GM18870 (cell line): Measurements from ENCODE around the gene SLC22A14.
"Not testable (repeated sequence)": the region's sequence is repeated elsewhere in the genome, so short reads cannot be mapped to it uniquely, and the experiment has no call there.

Experiments
- ATAC-seq: cut with Tn5 transposase; IDR thresholded peaks from one replicate; pipeline ENCODE4 v1.9.1; 2021; ENCODE audit warnings: moderate library complexity; ENCODE audit not compliant: unreplicated experiment

Gene SLC22A14, protein sequence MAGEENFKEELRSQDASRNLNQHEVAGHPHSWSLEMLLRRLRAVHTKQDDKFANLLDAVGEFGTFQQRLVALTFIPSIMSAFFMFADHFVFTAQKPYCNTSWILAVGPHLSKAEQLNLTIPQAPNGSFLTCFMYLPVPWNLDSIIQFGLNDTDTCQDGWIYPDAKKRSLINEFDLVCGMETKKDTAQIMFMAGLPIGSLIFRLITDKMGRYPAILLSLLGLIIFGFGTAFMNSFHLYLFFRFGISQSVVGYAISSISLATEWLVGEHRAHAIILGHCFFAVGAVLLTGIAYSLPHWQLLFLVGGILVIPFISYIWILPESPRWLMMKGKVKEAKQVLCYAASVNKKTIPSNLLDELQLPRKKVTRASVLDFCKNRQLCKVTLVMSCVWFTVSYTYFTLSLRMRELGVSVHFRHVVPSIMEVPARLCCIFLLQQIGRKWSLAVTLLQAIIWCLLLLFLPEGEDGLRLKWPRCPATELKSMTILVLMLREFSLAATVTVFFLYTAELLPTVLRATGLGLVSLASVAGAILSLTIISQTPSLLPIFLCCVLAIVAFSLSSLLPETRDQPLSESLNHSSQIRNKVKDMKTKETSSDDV

DNA sequence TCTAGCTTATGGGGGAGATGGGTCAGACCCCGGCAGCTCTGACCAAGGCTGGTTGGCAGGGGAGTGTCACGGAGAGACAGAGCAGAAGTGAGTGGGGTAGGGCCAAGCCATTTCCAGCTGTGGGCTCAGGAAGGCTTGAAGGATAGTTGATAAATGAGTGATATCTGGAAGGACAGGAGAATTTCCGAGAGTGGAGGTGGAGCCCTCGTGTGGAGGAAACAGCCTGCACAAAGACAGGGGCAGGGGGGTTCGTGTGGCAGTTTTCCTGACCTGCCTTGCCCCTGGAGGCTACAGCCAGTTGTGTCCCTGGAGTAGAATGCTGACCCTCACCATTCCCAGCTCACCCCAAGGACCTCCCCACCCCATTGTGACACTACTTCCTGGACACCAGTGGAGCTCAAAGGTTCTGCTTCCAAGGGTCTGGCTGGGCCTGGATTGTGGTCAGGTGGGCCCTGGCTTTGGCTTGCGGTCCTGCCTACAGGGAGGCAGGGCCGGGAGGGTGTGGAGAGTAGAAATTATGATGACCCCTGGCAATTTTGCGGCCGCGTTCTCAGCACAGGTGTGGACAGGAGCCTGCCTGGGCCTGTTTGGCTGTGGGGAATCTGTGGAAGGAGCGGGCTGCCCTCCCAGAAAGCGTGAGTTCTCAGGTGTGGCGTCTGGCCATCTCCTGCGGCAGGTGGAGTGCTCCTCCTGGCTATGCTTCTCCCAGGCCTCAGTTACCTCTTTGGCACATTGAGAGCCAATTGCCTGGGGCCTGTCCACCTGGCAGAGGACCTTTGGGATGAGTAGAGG, at the start of gene SLC22A14:
Gene SLC22A14 (plus strand): TSS at position 400 of the 792 bp plus-strand sequence. CDS start 23,733 bp downstream, outside the sequence.
- ATAC-seq: no peak

DNA sequence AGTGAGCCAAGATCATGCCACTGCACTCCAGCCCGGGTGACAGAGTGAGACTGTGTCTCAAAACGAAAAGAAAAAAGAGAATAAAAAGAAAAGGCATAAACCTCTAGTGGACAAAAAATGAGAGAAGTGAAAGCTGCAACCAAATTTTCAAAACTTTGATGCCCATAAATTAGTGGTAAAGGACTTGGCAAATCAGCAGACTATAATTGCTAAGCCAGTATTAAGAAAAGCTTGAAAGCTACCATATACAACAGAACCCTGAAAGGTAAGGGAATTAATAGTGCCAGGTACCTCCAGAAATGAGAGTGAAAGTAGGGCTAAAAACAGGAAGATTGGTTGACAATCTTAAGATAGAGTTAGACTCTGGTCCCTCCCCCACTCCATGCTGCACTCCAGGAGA, 49.4 kb upstream of the SLC22A14 start:
- no peak for ATAC-seq

DNA sequence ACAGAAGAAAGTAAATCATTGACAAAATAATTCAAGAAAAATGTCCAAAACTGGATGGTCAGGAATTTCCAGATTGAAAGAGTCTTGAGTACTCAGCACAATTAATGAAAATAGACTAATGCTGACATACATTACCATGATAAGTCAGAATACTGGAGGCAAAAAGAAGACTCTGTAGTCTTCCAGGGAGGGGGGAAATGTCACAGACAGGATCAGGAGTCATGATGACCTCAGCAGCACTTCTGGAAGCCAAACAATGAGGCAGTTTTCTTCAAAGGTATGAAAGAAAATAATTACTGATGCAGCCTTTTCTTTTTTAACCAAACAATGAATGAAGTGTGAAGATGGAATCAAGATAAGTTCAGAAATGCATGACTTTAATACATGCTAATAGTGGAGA, 46.6 kb upstream of the SLC22A14 start:
- ATAC-seq: no peak

DNA sequence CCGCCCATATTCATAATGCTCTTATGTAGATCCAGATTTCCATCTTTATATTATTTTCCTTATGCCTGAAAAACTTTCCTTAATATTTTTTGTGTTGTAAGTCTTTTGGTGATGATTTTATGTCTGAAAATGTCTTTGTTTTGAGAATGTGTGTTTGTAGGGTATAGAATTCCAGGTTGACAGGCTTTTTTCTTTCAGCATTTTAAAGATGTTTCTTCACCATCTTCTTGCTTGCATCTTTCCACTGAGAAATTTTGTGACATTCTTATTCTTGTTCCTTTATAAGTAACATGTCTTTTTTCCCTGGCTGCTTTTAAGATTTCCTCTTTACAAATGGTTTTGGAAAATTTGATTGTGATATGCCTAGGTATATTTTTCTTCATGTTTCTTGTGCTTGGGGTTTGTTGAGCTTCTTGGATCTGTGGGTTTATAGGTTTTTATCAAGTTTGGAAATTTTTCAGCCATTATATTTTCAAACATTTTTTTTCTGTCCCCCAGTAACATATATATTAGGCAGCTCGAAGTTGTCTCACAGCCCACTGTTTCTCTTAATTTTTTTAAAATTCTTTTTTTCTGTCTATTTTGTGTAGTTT, 43.6 kb upstream of the SLC22A14 start:
- ATAC-seq: no peak

DNA sequence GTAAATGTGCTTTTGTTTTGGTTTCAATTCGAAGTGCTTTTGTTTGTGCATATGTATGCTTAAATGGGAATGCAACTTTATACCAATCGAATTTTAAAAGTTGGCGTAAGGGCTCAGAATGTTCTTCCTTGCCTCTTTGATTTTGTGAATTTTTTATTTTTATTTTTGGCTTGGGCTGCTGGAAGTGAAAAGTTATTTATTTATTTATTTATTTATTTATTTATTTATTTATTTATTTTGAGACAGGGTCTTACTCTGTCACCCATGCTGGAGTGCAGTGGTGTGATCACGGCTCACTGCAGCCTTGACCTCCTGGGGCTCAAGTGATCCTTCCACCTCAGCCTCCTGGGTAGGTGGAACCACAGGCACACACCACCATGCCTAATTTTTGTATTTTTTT, 39.3 kb upstream of the SLC22A14 start:
- ATAC-seq: not testable (repeated sequence)

DNA sequence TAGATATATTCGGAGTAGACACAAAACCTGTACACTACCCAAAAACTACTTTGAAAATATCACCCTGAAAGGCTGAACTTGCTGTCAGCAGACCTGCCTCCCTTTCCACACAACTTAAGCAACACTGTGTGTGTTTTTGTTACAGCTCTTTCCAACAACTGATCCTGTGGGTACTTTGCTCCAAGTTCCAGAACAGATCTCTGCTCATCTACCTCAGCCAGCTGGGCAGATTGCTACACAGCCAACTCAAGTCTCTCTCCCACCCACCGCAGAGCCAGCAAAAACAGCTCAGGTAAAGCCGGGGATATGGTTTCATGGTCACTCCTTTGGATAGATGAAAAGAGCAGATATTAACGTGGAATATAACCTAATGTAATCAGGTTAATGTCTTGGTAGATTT, 36.2 kb upstream of the SLC22A14 start:
- ATAC-seq: no peak

DNA sequence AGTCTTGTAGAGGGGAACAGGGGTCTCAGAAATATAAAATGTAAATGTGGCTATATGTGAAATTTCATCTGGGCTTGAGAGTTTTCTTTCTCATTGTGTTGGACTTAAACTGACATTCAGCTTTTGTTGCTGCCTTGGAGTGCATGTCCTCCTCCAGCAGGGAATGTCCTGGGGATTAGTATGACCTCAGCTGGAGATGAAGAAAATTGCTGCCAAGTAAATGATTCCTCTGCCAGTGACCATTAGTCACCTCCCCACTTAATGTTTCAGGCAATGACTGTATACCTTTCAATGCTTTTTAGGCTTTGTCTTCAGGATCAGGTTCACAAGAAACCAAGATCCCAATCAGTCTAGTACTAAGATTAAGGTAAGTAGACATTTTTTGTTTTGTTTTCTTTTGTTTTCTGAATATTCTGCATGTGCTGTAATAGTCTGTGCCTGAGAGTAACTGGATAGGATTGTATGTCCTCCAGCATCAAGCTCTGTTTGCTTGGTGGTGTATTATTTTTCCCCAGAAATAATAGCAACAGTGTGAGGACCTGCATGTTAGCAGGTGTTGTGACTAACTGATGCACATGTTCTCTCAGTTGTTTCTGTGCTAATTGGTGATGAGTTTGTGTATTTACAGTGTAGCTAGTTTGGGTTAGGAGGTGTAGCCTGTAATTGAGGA, 34.6 kb upstream of the SLC22A14 start:
- ATAC-seq: no peak

DNA sequence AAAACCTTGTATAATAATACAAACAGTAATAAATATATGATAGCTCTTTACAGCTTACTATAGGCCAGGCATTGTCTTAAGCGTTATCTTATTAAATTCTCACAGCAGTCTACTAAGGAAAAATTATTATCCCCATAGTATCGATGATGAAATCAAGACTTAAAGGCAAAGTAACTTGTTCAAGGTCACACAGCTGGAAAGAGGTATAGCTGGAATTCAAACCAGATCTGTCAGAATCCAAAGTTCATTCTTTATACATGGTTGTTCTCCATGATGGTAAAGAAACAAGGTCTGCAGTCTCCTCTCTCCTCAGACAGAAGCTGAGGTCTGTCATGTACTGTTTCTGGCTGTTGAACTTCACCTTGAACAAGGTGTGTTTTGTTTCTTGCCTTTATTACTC, 31.9 kb upstream of the SLC22A14 start:
- ATAC-seq: no peak

DNA sequence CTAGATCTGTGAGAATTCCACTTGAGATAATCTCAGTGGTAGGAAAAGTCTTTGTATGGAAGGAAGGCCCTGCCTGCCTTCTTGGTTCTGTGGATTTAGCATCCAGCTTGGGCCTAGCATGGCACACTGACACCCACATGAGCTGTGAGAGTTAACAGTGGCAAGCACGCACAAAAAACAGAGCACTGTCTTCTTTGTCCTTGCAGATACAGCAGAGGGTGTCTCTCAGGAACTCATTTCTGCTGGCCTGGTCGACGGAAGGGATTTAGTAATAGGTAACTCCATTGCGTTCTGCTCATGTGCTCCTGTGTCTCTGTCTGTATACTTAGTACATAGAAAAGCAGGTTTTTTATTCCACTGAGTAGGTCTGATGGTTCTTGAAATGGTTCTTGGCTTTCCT, 30.9 kb upstream of the SLC22A14 start:
- ATAC-seq: no peak

DNA sequence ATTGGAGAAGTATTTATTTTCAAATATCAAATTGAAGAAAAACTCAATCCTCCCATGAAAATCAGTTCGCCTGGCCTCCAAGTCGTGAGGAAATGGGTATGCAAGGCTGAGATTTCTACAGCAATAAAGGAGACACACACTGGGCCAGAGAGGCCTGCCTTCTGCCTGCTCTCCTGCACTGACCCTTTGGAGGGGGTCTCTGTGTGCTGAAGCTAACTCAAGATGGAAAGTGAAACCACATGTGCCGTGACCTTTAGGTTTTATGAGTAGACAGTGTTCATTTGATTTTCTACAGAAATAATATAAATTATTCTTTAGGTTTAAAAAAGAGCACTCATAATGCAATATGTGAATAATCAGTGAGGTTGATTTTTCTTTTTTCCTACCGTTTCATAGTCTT, 28.4 kb upstream of the SLC22A14 start:
- no peak for ATAC-seq

DNA sequence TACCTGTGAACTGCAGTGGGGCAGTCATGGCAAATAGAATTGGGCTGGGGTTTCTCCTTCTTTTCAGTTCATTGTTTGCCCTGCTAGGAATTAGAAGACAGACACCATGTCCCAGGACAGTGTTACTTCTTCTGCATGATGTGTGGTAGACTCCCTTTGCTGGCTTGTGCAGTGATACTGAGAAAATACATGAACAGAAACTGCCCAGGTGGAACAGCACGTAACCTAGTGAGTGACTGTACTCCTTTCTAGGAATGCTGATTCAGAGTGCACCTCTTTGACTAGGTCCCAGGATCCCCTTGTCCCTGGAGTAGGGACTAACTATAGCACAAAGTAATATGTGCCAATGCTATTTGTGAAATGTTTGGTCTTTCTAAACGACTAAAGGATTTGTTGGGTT, 27.2 kb upstream of the SLC22A14 start:
- no peak for ATAC-seq

DNA sequence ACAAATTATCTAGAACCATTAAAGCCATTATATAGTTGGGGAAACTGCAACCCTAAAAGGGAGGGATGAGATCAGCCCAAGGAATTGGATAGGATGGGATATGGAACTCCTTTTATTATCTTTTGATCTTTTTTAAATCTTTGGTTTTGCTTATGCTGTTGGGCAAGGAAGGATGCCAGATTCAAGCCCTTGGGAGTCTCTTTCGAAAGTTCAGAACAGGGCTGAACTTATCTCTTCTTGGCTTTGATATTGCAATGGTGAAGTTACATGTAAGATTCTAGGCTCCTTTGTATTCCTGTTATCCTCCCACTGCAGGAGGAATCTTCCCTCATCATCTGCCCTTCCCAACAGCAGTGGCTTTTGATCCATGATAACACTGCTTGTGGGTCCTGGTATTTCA, 26.5 kb upstream of the SLC22A14 start:
- no peak for ATAC-seq

DNA sequence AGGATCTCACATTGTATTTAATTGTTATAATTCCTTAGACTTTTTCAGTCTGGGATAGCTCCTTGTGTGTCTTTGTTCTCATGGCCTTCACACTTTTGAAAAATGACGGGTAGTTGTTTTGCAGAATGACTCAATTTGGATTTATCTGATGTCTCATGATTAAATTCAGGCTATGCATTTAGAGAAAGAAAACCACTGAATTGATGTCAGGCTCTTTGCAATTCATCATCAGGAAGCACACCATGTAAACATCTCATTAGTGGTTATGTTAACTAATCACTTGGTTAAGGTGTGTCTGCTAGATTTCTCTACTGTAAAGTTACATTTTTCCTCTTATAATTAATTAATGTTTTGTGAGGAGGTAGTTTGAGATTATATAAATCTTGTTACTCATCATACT, 24.5 kb upstream of the SLC22A14 start:
- no peak for ATAC-seq

DNA sequence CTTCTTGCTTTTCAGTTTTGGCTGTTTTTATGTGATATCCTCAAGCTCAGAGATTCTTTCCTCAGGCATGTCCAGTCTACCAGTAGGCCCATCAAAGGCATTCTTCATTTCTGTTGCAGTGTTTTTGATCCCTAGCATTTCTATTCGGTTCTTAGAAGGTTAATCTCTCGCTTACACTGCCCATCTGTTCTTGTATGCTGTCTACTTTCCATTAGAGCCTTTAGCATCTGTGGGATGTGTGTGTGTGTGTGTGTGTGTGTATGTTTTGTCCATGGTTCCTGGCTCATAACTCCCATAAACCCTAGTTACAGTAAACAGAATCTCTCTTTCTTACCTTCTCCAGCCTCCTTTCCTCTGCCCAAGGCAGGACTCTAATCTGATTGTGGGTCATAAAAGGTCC, 21.6 kb upstream of the SLC22A14 start:
- ATAC-seq: no peak

DNA sequence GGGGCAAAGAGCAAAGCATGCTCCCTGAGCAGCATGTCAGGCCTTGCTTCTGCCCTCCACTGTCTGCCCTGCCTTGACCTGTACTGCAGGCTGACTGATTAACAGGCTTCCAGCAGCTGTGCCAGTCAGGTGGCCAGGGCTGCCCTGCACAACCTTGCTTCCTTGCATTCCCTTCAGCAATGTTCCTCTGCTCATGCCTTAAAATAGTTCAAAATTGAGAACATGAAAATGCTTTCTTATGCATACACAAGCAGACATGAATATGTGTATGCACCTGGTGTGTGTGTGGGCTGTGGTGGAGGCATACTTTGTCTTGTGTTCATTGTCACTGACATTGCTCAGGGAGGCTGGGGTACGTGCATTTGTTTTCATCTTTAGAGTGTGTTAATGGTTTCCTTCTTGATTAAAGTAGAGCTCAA, 17.7 kb upstream of the SLC22A14 start:
- ATAC-seq: no peak

DNA sequence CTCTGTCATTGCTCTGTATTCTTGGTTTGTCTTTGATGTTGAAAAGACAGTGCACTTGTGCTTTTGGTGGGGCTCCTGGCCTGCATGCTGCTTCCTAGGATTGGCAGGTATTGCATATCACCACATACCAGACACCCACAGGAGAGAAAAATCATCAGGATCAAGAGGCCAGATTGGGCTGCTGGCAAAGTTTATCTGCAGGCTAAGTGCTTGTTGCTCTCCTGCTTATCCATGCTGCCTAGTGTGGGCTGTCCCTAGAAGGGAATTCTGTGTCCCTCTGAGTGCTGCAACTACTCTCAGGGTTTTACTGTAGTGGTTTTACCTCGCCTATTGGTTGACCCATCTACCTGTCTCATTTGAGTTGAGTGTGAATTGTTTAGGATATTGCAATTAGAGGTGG, 17.3 kb upstream of the SLC22A14 start:
- no peak for ATAC-seq

DNA sequence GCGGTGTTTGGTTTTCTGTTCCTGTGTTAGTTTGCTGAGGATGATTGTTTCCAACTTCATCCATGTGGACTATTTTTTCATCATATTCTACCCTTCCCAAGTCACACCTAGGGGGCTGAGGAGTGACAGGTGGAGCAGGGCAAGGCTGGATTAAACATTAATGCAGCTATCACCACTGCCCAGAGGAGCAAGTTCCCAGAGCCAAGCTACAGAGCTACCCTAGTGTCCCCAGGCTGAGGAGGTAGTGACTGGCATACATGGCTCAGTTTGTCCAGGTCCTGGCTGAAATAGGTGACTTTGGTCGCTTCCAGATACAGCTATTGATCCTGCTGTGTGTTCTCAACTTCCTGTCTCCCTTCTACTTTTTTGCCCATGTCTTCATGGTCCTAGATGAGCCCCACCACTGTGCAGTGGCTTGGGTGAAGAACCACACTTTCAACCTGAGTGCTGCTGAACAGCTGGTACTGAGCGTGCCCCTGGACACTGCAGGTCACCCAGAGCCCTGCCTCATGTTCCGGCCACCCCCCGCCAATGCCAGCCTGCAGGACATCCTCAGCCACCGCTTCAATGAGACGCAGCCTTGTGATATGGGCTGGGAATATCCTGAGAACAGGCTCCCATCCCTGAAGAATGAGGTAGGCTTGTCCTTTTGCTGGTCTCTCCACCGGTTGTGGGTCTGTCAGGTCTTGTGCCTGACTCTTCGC, 16.3 kb upstream of the SLC22A14 start, which contains the start of gene SLC22A13:
Gene SLC22A13 (plus strand): TSS at position 209 of the 704 bp plus-strand sequence. CDS start 49 bp downstream, at position 258.
- no peak for ATAC-seq

DNA sequence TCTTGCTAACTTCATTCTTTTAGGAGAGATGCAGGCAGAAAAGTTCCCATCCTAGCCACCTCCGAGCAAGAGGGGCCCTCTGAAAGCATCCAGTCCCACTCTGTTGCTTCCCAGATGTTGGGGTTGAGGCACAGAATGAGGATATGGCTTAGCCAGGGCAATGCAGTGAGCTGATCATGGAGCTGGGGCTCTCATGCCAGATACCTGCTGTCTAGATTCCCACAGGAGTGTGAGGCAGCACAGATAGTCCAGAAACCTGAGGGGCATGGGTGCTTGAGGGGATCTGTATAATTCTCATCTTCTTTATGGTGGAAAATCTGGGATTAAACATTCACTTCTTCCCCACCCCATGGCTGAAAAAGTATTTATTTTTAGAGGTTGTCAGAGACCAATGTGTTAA, 15.3 kb upstream of the SLC22A14 start:
- ATAC-seq: no peak

DNA sequence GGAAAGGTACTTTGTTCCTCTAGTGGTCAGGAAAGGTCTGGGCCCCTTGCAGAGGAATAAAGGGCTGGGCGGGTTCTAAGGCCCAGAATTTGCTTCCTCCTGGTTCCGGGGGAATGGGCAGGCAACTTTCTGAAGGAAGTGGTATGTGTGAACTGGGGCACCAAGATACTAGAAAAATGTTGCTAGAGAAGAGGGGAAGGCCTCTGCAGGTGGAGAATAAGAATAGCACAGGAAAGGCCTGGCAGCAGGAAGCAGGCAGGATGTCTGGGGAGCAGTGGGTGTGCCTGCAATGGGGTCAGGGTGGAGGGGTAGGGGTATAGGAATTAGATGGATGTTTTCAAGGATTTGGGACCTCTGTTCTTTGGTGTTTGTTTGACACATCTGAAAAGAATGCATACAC, 14.4 kb upstream of the SLC22A14 start:
- no peak for ATAC-seq

DNA sequence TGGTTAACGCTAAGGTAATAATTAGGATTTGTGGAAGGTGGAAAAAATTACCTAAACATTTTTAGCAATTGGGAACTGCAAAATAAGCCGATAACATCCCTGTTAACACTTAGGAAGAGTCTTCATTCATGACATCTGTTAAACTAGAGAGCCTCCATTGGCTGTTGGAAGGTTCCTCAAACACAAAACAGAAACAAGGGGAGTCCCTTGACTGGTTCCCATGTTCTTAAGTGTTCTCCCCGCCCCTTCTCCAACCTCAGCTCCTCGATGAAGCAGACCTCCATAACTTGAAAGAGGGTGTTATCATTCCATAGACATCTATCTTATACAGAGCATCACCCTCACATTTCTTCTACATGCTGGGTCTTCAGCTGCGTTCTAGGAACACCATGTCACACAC, 14.0 kb upstream of the SLC22A14 start:
- no peak for ATAC-seq
